Astrocyte (in vitro differentiated cells and primary cell): ENCODE data around the gene ZFYVE21. TPM values are rescaled to one million over a fixed set of nuclear protein-coding genes. Genes with fewer than 3 reads are reported as not detected.

Experiments
- DNase-seq: peaks from one replicate; pipeline ENCODE4 v3.0.0-alpha.2; 2010; ENCODE audit warnings: low read depth
- FAIRE-seq: peaks from 2 replicates; lab custom pipeline; 2011; peaks lifted over from hg19 to GRCh38; lab: Jason Lieb, UNC
- H2AFZ ChIP-seq: 2 replicates; pipeline ENCODE4 v1.6.0; 2012; ENCODE audit warnings: low read depth, low read length, inconsistent platforms
- H3K27ac ChIP-seq: 2 replicates; pipeline ENCODE4 v1.5.1; 2011; ENCODE audit warnings: low read depth, low read length, inconsistent platforms
- H3K27me3 ChIP-seq: 2 replicates; pipeline ENCODE4 v1.6.0; 2011; ENCODE audit warnings: low read length, inconsistent platforms; ENCODE audit not compliant: insufficient read depth
- H3K36me3 ChIP-seq: 2 replicates; pipeline ENCODE4 v1.5.1; 2011; ENCODE audit warnings: low read length, inconsistent platforms; ENCODE audit not compliant: insufficient read depth
- H3K4me1 ChIP-seq: 2 replicates; pipeline ENCODE4 v1.5.1; 2011; ENCODE audit warnings: low read length, inconsistent platforms; ENCODE audit not compliant: insufficient read depth
- H3K4me2 ChIP-seq: 2 replicates; pipeline ENCODE4 v1.6.0; 2012; ENCODE audit warnings: low read length, inconsistent platforms
- H3K4me3 ChIP-seq: 2 replicates; pipeline ENCODE4 v1.5.1; 2011; ENCODE audit warnings: low read depth, mild to moderate bottlenecking, low read length, inconsistent platforms; ENCODE audit not compliant: insufficient read depth
- H3K79me2 ChIP-seq: 2 replicates; pipeline ENCODE4 v1.6.0; 2012; ENCODE audit warnings: mild to moderate bottlenecking, low read length, inconsistent platforms; ENCODE audit not compliant: insufficient read depth
- H3K9ac ChIP-seq: 2 replicates; pipeline ENCODE4 v1.6.0; 2012; ENCODE audit warnings: mild to moderate bottlenecking, low read length, inconsistent platforms
- H3K9me3 ChIP-seq: 2 replicates; pipeline ENCODE4 v1.5.1; 2012; ENCODE audit warnings: low read depth, mild to moderate bottlenecking, low read length, inconsistent platforms; ENCODE audit not compliant: insufficient read depth
- H4K20me1 ChIP-seq: 2 replicates; pipeline ENCODE4 v1.6.0; 2012; ENCODE audit warnings: low read length, inconsistent platforms; ENCODE audit not compliant: insufficient read depth
- H3K27ac Mint-ChIP-seq: one replicate; pipeline ENCODE4 v1.8.0; 2021; ENCODE audit warnings: mild to moderate bottlenecking, mixed read lengths; ENCODE audit not compliant: unreplicated experiment
- H3K27me3 Mint-ChIP-seq: one replicate; pipeline ENCODE4 v1.8.0; 2021; ENCODE audit warnings: low read depth, mixed read lengths; ENCODE audit not compliant: unreplicated experiment
- H3K36me3 Mint-ChIP-seq: one replicate; pipeline ENCODE4 v1.8.0; 2021; ENCODE audit warnings: low read depth, mixed read lengths; ENCODE audit not compliant: unreplicated experiment
- H3K4me1 Mint-ChIP-seq: one replicate; pipeline ENCODE4 v1.8.0; 2021; ENCODE audit warnings: low read depth, mixed read lengths; ENCODE audit not compliant: unreplicated experiment
- H3K4me3 Mint-ChIP-seq: one replicate; pipeline ENCODE4 v1.8.0; 2021; ENCODE audit warnings: mild to moderate bottlenecking, moderate library complexity, mixed read lengths; ENCODE audit not compliant: unreplicated experiment
- H3K9me3 Mint-ChIP-seq: one replicate; pipeline ENCODE4 v1.8.0; 2021; ENCODE audit warnings: mild to moderate bottlenecking, mixed read lengths; ENCODE audit not compliant: unreplicated experiment
- EZH2 ChIP-seq: IDR thresholded peaks from 2 replicates; pipeline ENCODE4 v1.6.1; 2012; ENCODE audit warnings: mild to moderate bottlenecking, low read length, inconsistent platforms; ENCODE audit not compliant: insufficient read depth
- total RNA-seq: library from RNA; stranded (reverse); gene quantifications from 2 replicates; pipeline ENCODE4 v1.2.1, GENCODE V29; 2021
- TF ChIP-seq, protein P1 (sequence below): IDR thresholded peaks from 2 replicates; pipeline ENCODE4 v1.5.1; 2011; ENCODE audit warnings: low read depth, mild to moderate bottlenecking, inconsistent platforms, low read length, moderate library complexity; ENCODE audit not compliant: insufficient read depth

ZFYVE21 gene
- total RNA-seq, 1 donor from 2014 or later, result 41.7 TPM

DNA sequence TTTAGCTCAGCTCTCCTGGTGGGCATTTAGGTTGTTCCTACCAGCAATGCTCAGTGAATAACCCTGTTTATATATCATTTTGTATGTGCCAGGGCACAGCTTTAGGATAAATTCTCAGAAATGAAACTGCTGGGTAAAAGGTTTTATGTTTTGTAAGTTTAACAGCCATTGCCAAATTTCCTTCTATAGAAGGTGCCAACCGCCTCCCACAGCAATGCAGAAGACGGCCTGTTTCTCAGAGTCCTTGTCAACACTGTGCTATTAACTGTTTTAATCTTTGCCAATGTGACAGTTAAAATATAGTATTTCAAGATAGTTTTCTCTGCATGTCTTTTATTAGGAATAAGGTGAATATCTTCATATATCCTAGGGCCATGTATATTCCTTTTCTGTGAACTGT, 66.8 kb downstream of the ZFYVE21 start:
- Histone ChIP-seq H2AFZ (no peak overlapping the region), H3K9me3 (no peaks in the 10 kb centered on the region)

More for the DNA sequence above, 66.8 kb downstream of the ZFYVE21 start:
- H3K36me3 Mint-ChIP-seq, result no peaks in the 10 kb centered on the region
- no peak overlapping the region for H3K4me3 Mint-ChIP-seq
- H3K27ac Mint-ChIP-seq, result no peak overlapping the region
- no peaks in the 10 kb centered on the region for H3K9me3 Mint-ChIP-seq
- Histone ChIP-seq H3K36me3 (no peaks in the 10 kb centered on the region), H3K27ac (no peak overlapping the region), H3K4me2 (no peak overlapping the region), H4K20me1 (no peaks in the 10 kb centered on the region), H3K4me1 (no peaks in the 10 kb centered on the region), H3K4me3 (no peak overlapping the region), H3K9ac (no peak overlapping the region), H3K79me2 (no peaks in the 10 kb centered on the region), H3K27me3 (no peaks in the 10 kb centered on the region)
- FAIRE-seq, result no peak
- TF ChIP-seq, protein P1, sequence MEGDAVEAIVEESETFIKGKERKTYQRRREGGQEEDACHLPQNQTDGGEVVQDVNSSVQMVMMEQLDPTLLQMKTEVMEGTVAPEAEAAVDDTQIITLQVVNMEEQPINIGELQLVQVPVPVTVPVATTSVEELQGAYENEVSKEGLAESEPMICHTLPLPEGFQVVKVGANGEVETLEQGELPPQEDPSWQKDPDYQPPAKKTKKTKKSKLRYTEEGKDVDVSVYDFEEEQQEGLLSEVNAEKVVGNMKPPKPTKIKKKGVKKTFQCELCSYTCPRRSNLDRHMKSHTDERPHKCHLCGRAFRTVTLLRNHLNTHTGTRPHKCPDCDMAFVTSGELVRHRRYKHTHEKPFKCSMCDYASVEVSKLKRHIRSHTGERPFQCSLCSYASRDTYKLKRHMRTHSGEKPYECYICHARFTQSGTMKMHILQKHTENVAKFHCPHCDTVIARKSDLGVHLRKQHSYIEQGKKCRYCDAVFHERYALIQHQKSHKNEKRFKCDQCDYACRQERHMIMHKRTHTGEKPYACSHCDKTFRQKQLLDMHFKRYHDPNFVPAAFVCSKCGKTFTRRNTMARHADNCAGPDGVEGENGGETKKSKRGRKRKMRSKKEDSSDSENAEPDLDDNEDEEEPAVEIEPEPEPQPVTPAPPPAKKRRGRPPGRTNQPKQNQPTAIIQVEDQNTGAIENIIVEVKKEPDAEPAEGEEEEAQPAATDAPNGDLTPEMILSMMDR, result no peak
- TF ChIP-seq EZH2, result no peak
- no peak for DNase-seq
- no peaks in the 10 kb centered on the region for H3K27me3 Mint-ChIP-seq
- H3K4me1 Mint-ChIP-seq, result no peaks in the 10 kb centered on the region

Other genes with a start within 250 kb of the ZFYVE21 start
- 174 and 178 TPM in 2 replicates for gene CKB, start 193.0 kb upstream of the ZFYVE21 start, total RNA-seq
- gene TRMT61A, start 186.6 kb upstream of the ZFYVE21 start, total RNA-seq, result 11.9 and 12.4 TPM in 2 replicates
- gene BAG5, start 153.2 kb upstream of the ZFYVE21 start, total RNA-seq, result 32.3 and 35.2 TPM in 2 replicates
- gene COA8, start 152.8 kb upstream of the ZFYVE21 start, total RNA-seq, result 56.2 TPM in 2 replicates
- 226 and 238 TPM in 2 replicates for gene KLC1, start 86.6 kb upstream of the ZFYVE21 start, total RNA-seq
- gene XRCC3, start 359 bp upstream of the ZFYVE21 start, total RNA-seq, result 2.3 and 5.2 TPM in 2 replicates
- 7.0 and 9.5 TPM in 2 replicates for gene PPP1R13B, start 131.8 kb downstream of the ZFYVE21 start, total RNA-seq
- not detected in 2 replicates for gene TDRD9, start 212.6 kb downstream of the ZFYVE21 start, total RNA-seq
- not detected in 2 replicates for gene RD3L, start 226.7 kb downstream of the ZFYVE21 start, total RNA-seq